ENCODE data around the gene TXK.

Gene TXK

DNA sequence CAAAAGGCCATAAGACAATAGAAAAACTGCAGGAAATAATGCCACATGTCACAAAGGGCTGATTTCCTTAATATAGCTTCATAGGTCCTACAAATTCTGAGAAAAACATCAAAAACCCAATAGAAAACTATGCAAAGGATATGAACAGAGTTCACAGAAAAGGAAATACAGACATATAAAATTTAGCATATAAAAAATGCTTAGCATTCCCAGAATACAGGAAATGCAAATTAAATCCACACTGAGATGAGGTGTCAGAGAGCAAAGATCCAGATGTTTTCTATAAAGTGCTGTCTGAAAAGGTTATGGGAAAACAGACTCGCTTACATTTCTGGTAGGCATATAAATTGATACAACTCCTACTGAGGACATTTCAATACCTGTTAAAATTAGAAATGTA, 33.8 kb downstream of the TXK start:
- no peak for DNase-seq

DNA sequence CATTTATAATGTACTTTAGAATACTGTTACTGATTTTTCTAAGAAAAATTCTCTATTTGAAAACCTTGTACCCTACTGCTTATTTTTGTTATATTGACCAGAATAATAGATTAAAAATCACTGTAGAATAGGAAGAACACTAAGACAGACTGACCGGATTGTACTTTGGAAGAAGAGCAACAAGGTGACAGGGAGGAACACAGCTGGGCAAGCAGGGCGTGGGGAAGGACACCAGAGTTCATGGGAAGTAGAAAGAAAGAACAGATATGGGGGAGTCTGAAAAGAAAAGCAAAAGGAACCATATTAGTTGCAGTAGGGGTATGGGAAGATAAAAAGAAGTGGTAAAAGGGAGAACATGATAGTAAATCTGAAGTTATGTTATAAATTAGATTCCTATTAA, 38.6 kb downstream of the TXK start:
- no peak for DNase-seq

DNA sequence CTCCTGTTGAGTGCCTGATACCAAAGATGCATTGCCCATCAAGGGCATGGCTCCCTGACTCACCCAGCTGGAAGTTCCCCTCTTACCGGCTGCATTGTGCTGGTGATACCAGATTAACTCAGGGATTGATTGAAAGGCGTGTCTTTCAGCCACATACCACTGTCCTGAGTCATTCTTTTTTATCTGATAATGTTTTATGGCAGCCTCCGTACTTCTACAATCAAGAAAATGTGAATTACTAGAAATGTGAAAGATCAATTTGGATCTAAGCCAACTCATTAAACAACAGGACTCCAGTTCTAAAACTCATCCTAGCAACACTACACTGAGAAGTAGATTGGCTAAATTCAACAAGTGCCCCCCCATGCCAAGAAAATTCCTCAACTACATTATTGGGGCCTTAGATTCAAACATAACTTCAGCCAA, 40.0 kb downstream of the TXK start:
- DNase-seq = no peak

DNA sequence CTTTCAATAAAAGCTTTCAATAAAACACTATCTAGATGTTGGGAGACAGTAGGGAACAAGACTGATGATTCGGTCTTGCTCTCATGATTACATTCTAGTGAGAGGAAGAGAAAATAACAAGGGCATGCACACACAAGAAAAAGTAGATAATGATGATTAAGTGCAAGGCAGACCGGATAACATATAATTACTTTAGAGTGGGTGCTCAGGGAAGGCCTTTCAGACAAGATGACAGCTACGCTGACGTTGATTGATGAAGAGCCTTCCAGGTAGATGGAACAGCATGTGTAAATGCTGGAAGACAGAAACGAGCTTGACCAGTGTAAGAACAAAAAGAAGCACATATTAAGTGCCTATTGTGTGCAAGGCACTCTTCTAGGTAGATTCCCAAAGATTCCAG, 43.4 kb downstream of the TXK start:
- DNase-seq = no peak

DNA sequence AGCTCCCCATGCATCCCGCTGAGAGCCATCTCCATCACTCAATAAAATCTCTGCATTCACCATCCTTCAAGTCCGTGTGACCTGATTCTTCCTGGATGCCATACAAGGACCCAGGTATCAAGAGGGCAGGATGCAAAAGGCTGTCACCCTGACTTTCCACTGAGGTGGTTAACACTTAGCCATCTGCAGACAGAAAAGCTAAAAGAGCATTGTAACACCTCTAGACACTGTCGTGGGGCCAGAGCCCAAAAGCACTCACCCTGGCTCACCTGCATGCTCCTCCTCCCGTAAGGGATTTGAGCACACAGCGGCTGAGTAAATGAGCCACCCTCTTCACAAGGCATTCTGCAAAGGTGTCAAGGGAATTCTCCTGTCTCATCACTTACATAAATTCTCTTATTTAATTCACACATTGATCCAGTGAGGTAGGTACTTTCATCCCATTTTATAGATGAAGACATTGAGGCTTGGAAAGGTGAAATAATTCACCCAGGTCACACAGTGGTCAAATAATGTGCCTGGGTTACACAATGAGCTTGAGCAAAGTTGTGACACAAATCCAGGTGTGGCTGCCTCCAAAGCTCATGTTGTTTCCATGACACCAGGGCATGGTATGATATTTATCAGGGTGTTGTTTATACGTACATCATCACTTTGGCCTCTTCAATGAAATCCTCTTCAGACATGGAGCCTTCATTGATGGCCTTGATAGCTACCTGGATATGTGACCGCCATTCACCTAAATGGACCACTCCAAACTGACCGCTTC, 48.0 kb downstream of the TXK start:
- no peak for DNase-seq

DNA sequence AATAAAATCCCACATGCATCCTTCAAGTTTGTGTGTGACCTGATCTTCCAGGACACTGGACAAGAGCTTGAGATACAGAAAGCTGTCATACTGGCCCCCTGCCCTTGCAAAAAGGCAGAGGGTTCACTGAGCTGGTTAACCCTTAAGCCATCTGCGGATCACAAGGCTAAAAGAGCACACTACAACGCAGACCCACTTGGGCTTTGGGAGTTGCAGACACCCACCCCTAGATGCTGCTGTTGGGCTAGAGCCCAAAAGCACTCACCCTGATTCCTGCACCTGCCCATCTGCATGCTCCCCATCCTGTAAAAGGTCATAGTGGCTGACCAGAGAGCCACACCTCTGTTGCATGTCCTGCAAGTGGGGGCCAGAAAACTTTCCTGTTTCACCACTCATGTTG, 51.1 kb downstream of the TXK start:
- DNase-seq = no peak

DNA sequence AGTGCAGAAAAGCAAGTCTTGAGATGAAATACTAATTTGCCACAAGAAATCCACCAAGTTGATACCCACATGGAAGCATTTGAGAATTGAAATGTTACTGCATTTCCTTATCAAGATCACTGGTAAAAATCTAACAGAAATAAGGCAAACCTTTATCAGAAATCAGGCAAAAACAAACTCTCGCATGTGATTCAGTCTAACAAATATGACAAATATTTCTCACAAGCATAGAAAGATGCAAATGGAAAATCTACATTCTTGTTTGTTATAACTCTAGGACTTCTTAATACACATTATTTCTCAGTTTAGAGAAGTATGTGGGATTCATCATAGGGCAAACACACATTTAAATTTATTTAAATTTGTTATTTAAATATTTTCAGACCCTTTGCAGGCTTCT, 52.9 kb downstream of the TXK start:
- no peak for DNase-seq

DNA sequence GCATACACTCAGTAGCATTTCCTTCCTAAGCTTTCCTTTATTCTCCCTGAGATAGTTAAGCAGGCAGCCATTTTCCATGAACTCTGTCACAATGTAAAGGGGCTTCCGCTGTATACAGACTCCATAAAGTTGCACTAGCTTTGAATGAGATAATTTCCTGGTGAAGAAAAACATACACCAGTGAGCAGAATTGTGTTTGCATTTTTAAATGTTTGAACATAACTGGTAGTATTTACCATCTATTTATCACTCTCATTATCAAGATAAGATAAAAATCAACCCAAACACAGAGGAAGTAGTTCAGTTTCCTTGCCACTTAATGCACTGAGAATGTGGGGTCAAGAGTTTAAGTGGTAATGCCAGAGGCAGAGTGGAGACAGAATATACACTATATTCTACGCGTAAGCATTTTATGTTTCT, 54.1 kb downstream of the TXK start:
- no peak for DNase-seq

DNA sequence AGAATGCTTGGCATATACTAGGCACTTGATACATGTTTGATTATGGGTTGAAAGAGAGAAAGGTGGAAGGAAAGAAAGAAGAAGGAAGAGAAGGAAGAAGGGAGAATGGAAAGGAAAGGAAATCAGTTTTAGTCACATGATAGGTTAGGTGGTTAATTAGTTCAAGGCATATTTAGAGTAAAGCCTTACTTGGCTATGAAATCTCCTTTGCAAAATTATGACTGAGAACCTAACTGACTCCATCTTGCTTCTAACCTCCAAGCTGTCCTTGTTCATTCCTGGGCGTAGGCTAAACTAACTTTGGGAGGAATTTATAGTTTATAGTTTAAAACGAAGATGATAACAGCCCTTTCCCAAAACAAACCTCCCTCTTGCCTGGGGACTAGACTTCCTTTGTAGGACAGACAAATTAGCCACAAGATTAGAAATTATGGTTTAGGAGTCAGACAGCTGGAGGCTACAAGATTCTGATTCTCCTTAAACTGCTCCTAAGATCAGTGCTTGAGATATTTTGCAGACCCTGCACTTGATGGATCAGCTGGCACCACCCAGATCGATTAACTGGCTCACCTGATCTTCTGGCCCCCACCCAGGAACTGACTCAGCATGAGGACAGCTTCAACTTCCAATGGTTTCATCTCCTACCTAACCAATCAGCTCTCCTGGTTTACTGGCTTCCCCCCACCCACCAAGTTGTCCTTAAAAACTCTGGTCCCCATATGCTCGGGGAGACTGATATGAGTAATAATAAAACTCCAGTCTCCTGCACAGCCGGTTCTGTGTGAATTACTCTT, 55.0 kb downstream of the TXK start:
- no peak for DNase-seq

DNA sequence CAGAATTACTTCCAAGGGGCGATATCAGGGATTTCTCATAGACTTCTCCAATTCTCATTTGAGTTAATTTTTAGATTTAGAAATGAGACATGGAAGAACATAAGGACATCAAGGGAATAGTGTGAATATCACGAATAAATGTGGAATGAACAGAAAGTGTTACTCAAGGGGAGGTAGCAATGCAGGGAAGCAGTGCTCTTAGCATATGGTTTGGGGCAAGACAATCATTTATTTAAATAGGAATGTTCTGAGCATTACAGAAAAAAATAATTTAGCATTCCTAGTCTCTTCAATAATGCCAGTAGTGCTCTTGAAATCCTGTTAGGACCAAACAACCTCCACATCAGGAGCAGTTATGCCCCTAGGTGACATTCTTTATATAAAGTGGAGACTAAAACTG, 55.6 kb downstream of the TXK start:
- no peak for DNase-seq

DNA sequence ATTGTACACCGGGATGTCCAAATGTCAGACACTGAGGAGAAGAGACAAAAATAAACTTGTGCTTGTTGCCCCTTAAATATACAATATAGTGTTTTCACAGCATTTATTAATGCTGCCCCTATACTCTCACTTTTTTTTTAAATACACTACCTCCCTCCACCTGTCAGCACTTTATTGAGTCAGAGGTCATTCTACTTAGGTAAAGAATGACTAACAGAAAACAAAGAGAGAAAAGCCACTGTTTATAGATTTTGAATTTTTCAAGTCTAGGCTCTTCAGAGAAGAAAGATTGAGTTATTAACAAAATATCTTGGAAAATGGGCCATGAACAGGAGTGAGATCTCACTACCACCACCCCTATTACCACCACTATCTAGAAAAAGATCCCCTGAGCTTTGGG, 59.4 kb downstream of the TXK start:
- no peak for DNase-seq

DNA sequence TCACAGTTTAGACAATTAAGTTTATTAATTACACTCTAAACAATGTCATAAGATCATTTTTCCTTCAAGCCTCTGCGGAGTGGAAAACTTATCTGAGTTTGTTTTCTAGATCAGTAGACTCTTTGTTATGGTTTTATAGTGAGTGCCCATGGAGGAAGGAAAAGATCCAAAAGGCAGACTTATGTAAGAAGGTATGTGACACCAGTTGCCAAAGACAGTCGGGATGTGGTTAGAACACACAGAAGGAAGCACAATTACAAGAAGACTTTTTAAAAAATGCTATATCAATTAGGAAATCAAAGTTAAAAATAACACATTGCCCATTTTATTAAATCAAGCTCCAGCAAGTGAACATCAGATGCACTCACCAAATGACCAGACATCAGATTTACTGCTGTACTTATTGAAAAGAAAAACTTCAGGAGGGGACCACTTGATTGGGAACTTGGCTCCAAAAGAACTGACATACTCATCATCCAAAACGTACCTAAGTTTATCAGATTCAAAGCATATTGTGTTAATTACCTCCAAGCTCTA, 60.4 kb downstream of the TXK start:
- no peak for DNase-seq

DNA sequence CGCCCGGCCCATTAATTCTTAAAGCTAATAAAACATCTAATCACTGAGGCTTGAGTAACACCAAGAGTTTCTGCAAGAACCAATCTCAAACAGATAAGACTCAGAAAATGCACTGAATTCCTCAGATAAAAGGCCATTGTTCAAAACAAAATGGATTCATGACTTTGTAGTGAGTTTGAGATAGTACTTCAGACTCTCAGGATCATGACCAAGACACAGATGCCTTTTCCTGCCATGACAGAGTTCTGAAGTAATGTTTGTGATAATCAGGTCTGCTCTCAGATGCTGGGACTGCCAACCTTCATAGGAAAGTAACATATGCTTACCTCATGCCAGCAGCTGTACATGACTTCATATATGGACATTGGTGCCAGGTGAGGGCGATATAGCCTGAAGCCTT, 62.9 kb downstream of the TXK start:
- DNase-seq = no peak

DNA sequence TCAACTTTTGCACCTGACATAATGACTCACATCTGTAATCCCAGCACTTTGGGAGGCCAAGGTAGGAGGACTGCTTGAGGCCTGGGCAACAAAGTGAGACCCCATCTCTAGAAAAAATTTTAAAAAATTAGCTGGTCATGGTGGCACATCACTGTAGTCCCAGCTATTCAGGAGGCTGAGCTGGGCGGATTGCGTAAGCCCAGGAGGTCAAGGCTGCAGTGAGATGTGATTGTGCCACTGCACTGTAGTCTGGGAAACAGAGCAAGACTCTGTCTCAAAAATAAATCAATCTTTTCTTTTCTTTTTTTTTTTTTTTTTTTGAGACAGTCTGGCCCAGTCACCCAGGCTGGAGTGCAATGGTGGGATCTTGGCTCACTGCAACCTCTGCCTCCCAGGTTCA, 65.0 kb downstream of the TXK start:
- no peak for DNase-seq

DNA sequence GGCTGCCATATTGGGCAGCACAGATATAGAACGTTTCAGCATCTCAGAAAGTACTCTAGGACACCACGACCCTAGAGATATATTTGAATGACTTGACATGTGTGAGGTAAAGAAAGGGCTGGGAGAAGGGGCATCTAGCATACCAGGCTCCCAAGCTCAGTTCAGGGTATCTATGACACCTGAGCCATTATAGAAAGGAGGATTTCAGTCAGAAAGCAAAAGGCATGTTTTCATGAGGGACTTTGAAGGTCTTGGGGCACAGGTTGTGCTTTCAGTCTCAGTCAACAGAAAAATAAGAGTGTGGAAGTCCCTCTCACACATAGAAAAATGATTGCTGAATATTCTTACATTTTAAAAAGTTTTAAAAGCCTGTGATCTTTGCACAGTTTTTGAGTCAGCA, 65.9 kb downstream of the TXK start:
- DNase-seq = no peak

DNA sequence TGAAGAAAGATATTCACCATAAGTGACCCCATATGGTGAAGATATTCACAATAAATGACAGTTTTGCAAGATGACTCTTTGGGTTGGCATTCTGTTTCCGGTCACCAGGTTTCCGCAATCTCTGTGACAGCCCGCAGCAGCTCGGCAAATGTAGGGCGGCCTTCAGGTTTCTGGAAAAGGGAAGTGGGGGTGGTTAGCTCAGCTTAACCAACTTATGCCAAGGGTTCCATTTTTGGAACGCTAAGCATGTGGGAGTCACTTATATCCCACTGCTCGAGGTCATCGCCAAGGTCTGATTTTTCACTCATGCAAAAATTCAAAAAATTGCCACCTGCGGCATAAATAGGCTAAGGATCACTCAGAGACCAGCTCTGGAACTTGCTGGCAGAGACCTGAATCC, 66.5 kb downstream of the TXK start:
- no peak for DNase-seq

DNA sequence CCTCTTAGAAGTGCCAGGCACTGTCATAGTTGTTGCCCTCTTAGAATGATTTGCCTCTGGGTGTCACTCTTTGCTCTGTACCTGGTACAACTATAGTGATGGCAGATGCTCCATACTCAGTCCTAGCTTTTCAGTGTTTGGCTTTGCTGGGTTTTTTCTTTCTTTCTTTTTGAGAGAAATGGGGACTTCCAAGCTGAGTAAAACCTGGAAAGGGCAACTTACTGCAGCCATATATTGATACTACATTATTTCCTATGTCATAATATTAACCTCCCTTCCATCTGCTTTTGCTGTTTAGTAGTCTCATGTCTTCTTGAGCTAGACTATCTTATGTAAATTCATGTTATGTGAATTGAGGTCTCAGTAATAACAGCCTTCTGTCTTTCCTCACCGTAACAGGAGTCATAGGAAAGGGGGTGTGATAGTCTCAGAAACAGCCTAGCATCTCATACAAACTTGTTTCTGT, 68.4 kb downstream of the TXK start:
- DNase-seq = no peak

DNA sequence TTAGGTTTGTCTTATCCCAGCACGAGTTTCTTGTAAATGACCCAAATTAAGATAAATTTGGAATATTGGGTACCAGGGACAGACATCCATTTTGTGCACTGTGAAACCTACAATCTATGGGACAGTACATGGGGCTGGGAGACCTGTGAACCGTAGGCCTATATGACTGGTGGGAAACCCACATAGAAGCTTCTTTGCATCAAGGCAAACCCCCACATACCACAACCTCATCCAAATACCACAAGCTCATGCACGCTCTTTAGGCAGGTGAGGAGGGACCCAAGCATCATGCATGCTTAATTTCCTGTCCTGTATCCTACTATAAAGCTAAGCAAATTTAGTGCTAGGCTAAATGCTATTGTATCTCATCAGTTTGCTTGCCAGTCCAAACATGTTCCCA, 69.7 kb downstream of the TXK start:
- DNase-seq = no peak

DNA sequence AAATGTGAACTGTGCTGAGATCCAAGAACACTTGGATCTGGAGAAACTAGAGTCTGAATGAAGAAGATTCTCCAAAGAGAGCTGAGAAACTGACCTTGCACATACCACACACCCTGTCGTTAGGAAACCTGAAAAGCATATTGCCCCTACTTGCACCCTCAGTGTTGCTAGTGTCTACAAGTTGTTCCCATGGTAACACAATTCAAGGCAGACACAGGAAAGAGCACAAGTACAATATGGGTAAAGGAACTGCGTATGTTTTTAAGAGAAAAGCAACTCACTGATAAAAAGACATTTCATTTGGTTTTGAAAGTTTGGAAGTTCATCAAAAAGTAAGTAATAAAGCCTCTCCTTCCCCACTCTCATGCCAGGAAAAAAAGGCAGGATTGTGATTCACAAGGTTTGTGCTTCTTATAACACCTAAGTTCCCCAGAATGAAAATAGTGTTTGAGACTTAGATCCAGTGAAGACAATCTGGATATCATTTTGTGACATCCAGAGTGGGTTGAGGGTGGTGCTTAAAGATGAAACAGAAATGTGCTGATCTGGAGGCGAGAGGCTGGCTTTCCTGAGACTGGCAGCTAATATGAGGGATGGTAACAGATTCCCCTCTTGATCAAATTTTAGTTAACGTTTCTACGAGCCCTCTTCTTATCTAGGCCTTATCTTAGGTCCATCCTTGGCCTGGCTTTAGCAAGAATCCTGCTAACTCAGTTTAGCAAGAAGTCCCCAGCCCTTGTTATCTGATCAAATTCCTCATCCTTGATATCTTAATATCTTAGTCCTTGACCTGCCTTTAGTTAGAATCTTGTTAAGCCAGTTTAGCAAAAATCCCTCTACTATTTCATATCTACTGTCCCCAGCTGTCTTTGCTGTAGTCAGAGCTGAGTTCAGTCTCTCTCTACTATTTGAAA, 75.2 kb downstream of the TXK start:
- DNase-seq = no peak

DNA sequence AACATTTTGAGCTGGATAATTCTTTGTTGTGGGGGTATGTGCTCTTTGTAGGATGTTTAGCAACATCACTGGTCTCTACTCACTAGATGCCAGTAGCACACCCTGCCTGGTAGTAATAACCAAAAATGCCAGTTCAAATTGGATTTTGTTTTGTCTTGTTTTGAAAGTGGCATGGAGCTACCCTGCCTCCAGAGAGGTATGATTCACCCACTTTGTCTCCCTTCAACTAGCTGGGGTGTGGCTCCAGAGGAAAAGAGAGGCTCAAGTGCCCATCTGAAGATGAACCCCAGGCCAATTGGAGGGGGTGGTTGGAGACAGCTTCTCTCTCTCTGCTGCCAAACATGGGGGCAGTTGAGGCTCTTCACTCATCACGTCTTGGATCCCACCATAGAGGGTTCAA, 83.0 kb downstream of the TXK start:
- DNase-seq = no peak

DNA sequence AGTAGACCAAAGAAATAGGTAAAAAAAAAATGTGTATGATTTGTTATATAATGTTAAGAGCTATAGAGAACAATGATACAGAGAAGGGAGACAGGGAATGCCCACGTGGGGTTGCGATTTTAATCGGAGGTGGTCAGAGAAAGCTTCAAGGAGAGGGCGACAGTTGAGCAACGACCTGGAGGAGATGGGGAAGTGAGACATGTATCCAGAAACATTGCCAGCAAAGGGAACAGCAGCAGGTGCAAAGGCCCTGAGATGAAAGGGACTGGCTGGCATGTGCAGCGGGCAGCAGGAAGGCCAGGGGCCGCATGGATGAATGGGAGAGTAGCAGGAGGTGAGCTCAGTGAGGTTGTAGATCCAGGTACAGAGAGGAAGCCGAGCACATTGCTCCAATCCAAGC, 84.6 kb downstream of the TXK start:
- DNase-seq = no peak

DNA sequence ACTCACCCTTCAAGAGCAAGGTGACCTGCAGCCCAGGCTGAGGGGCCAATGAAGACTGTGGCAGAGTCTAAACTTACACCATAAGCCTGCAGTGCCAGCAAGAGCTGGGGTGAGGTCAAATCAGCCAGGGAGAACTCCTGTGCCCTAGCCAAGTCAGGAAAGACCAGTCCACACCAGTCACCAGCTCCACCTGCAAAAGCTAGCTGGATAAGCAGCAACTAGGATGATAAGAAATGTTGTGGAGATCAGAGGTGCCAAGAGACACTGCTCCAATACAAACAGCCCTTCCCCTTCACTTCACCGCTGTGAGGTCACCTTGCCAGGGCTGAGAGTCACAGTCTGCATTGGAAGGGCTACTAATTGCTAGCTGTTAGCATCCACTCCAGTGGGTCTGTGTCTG, 86.2 kb downstream of the TXK start:
- no peak for DNase-seq

DNA sequence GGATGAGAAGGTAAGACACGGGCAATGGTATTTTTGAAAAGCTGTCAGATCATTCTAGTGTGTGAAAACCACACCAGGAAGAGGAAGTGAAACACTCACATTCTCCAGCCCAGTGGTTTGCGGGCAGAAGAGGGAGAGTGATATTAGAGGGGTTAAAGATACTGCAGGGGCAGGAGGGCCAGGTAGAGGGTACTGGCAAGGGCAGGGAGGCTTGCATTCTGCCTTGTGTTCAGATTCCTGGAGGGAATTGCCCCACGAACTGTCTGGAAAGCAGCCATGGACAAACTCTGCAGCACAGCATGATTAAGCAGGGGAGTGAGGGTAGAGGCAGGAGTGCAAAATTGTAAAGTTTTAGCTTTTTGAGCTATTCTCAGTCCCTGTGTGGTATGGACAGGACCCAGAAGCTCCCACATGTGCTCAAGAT, 86.6 kb downstream of the TXK start:
- DNase-seq = peak; percentile 56 to 63

All from CD4-positive, alpha-beta T cell treated with Interferon alpha-2 for 1 hour (primary cell).